Measurements from ENCODE around the gene ACOT12.
"Not testable (repeated sequence)": the region's sequence is repeated elsewhere in the genome, so short reads cannot be mapped to it uniquely, and the experiment has no call there.

ACOT12 gene

GRCh38 chr5:81336556-81336955 is 57.4 kb downstream of the ACOT12 start:
- no peak for DNase-seq

GRCh38 chr5:81335946-81336345 is 58.0 kb downstream of the ACOT12 start:
- no peak for DNase-seq

GRCh38 chr5:81334304-81335061 is 59.5 kb downstream of the ACOT12 start:
- DNase-seq, result no peak

- DNase-seq, result no peak
Observed at GRCh38 chr5:81326554-81326953, 67.4 kb downstream of the ACOT12 start.

GRCh38 chr5:81317536-81317935 is 76.4 kb downstream of the ACOT12 start:
- no peak for DNase-seq

- no peak for DNase-seq
Observed at GRCh38 chr5:81316571-81316970, 77.4 kb downstream of the ACOT12 start.

GRCh38 chr5:81315830-81316229 is 78.1 kb downstream of the ACOT12 start:
- no peak for DNase-seq

- no peak for DNase-seq
Observed at GRCh38 chr5:81315336-81315735, 78.6 kb downstream of the ACOT12 start.

- DNase-seq, result no peak
Observed at GRCh38 chr5:81314581-81314980, 79.4 kb downstream of the ACOT12 start.

GRCh38 chr5:81313686-81314085 is 80.2 kb downstream of the ACOT12 start:
- DNase-seq, result no peak

- no peak for DNase-seq
Observed at GRCh38 chr5:81313278-81313677, 80.7 kb downstream of the ACOT12 start.

- no peak for DNase-seq
Observed at GRCh38 chr5:81310402-81311063, 83.4 kb downstream of the ACOT12 start.

GRCh38 chr5:81308836-81309235 is 85.1 kb downstream of the ACOT12 start:
- no peak for DNase-seq

GRCh38 chr5:81305785-81306184 is 88.1 kb downstream of the ACOT12 start:
- DNase-seq, result no peak

- DNase-seq, result no peak
Observed at GRCh38 chr5:81303563-81303962, 90.4 kb downstream of the ACOT12 start.

- no peak for DNase-seq
Observed at GRCh38 chr5:81302596-81302995, 91.3 kb downstream of the ACOT12 start.

GRCh38 chr5:81301271-81302015 is 92.5 kb downstream of the ACOT12 start, which contains the start of gene ZCCHC9:
Gene ZCCHC9 (plus strand): TSS chr5:81301587. CDS start chr5:81304758, 3,171 bp downstream.
- peak; percentile 75 to 86 for DNase-seq

GRCh38 chr5:81300921-81301270 is 93.0 kb downstream of the ACOT12 start:
- DNase-seq, result no peak

GRCh38 chr5:81297531-81297930 is 96.4 kb downstream of the ACOT12 start:
- DNase-seq, result no peak

- DNase-seq, result not testable (repeated sequence)
Observed at GRCh38 chr5:81294021-81294420, 99.9 kb downstream of the ACOT12 start.

GRCh38 chr5:81292130-81292529 is 101.8 kb downstream of the ACOT12 start:
- no peak for DNase-seq

- DNase-seq, result no peak
Observed at GRCh38 chr5:81290146-81290545, 103.8 kb downstream of the ACOT12 start.

GRCh38 chr5:81288021-81288433 is 105.9 kb downstream of the ACOT12 start:
- peak in 1 of 2 experiments; percentile 2 for DNase-seq

Data from NCI-H1930 (cell line).